ENCODE results near the gene QRFP. TPM values are rescaled to one million over a fixed set of nuclear protein-coding genes. Genes with fewer than 3 reads are reported as not detected.

Gene QRFP
- total RNA-seq, 1 experiment from 2014 or later: not detected

GRCh38 chr9:130904070-130905044 lies 7.7 kb upstream of the QRFP start:
- DNase-seq: no peak
- BruUV-seq (replicated peaks): no TSS peak
- POLR2A ChIA-PET (ENCODE audit: unreplicated experiment): no interaction called here
- no peaks in the 10 kb centered on the region for H3K9me3 ChIP-seq (ENCODE audit: low read length)
- TF ChIP-seq EZH2phosphoT487 (IDR thresholded peaks at IDR 0.05; ENCODE audit: borderline replicate concordance, low read length): no peak
- TF ChIP-seq CTCF (conservative IDR thresholded peaks at IDR 0.05; ENCODE audit: low read depth, low read length): no peak
- no peak for TF ChIP-seq EZH2 (IDR thresholded peaks at IDR 0.05; ENCODE audit: low read length, unreplicated experiment)
- H2AFZ ChIP-seq (ENCODE audit: low read length): no peak overlapping the region
- H3K9ac ChIP-seq (ENCODE audit: low read length): no peak overlapping the region
- no peak for ATAC-seq
- no peak overlapping the region for H3K4me3 ChIP-seq (ENCODE audit: low read length)
- H3K4me1 ChIP-seq (ENCODE audit: insufficient read depth, low read length): no peaks in the 10 kb centered on the region
- no peak overlapping the region for H3K27ac ChIP-seq (ENCODE audit: low read length)
- no peaks in the 10 kb centered on the region for H4K20me1 ChIP-seq (ENCODE audit: low read length)
- no peaks in the 10 kb centered on the region for H3F3A ChIP-seq (ENCODE audit: low read length, unreplicated experiment)
- no peaks in the 10 kb centered on the region for H3K36me3 ChIP-seq (ENCODE audit: low read depth, low read length)
- no peaks in the 10 kb centered on the region for H3K27me3 ChIP-seq (ENCODE audit: low read length)
- intact Hi-C loops (cut with micrococcal nuclease): no loop called here
- no peak overlapping the region for H3K4me2 ChIP-seq (ENCODE audit: low read length)
- no peaks in the 10 kb centered on the region for H3K9me2 ChIP-seq (replicated peaks; ENCODE audit: low read length)
- CTCF ChIA-PET: no interaction called here
- H3K79me2 ChIP-seq (ENCODE audit: low read length): no peaks in the 10 kb centered on the region

GRCh38 chr9:130903194-130904069 lies 6.8 kb upstream of the QRFP start:
- no peak overlapping the region for H3K4me3 ChIP-seq (ENCODE audit: low read length)
- TF ChIP-seq EZH2phosphoT487 (IDR thresholded peaks at IDR 0.05; ENCODE audit: borderline replicate concordance, low read length) (no peak), CTCF (conservative IDR thresholded peaks at IDR 0.05; ENCODE audit: low read depth, low read length) (no peak)
- H3K4me1 ChIP-seq (ENCODE audit: insufficient read depth, low read length): no peaks in the 10 kb centered on the region
- H3K9me3 ChIP-seq (ENCODE audit: low read length): no peaks in the 10 kb centered on the region
- no peaks in the 10 kb centered on the region for H3F3A ChIP-seq (ENCODE audit: low read length, unreplicated experiment)
- H3K27ac ChIP-seq (ENCODE audit: low read length): no peak overlapping the region
- H3K9ac ChIP-seq (ENCODE audit: low read length): no peak overlapping the region
- DNase-seq (no peak), ATAC-seq (no peak)
- ChIA-PET POLR2A (ENCODE audit: unreplicated experiment) (no interaction called here), CTCF (no interaction called here)
- H3K9me2 ChIP-seq (replicated peaks; ENCODE audit: low read length): no peaks in the 10 kb centered on the region
- no peaks in the 10 kb centered on the region for H4K20me1 ChIP-seq (ENCODE audit: low read length)
- no TSS peak for BruUV-seq (replicated peaks)
- no peak overlapping the region for H2AFZ ChIP-seq (ENCODE audit: low read length)
- intact Hi-C loops (cut with micrococcal nuclease): no loop called here
- no peaks in the 10 kb centered on the region for H3K36me3 ChIP-seq (ENCODE audit: low read depth, low read length)
- no peaks in the 10 kb centered on the region for H3K27me3 ChIP-seq (ENCODE audit: low read length)
- H3K79me2 ChIP-seq (ENCODE audit: low read length): no peaks in the 10 kb centered on the region
- H3K4me2 ChIP-seq (ENCODE audit: low read length): no peak overlapping the region
